Measurements from ENCODE around the gene TMEM92. TPM values are rescaled to one million over a fixed set of nuclear protein-coding genes. Genes with fewer than 3 reads are reported as not detected.

Gene TMEM92
- total RNA-seq, 1 donor, result 0.09 TPM

DNA sequence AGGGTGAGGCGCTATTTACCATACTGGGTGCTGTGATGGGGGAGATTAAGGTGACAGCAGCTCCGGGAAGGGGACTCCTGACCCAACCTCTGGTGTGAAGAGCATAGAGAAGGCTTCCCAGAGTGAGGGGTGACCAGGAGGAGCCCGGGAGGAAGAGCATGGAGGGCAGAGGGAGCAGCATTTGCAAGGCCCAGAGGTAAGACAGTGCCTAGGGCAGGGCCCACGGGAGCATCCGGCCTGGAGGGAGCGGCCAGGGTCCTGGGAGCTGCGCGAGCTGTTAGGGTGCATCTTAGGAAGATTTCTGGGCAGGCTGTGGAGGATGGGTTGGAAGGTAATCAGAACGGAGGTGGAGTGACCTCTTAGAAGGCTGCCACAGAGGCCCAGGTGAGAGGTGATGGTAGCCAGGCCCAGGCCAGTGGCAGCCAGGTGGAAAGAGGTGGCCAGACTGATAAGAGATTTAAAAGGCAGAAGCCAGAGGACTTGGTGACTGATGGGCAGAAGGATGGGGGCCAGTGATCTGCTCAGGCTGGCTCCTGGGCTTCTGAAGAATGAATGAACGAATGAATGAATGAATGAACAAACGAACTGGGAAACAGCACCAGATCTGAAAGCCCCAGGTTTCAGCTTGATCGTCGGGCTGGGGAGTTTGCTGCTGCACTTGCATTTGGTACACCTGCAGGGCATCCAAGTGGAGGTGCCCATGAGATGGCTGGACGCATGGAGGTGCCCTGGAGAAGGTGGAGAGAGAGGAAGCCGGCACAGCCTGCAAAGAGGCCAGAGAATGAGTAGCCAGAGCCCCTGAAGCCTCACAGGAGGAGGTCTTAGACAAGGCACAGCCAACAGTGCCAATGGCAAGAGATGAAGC lies 13.0 kb upstream of the TMEM92 start:
- TF ChIP-seq, protein P1, sequence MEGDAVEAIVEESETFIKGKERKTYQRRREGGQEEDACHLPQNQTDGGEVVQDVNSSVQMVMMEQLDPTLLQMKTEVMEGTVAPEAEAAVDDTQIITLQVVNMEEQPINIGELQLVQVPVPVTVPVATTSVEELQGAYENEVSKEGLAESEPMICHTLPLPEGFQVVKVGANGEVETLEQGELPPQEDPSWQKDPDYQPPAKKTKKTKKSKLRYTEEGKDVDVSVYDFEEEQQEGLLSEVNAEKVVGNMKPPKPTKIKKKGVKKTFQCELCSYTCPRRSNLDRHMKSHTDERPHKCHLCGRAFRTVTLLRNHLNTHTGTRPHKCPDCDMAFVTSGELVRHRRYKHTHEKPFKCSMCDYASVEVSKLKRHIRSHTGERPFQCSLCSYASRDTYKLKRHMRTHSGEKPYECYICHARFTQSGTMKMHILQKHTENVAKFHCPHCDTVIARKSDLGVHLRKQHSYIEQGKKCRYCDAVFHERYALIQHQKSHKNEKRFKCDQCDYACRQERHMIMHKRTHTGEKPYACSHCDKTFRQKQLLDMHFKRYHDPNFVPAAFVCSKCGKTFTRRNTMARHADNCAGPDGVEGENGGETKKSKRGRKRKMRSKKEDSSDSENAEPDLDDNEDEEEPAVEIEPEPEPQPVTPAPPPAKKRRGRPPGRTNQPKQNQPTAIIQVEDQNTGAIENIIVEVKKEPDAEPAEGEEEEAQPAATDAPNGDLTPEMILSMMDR (IDR thresholded peaks at IDR 0.05; ENCODE audit: insufficient read depth, low read length), result no peak
- H3K4me3 ChIP-seq (ENCODE audit: low read depth, low read length), result no peak overlapping the region
- DNase-seq (ENCODE audit: low read depth), result no peak

DNA sequence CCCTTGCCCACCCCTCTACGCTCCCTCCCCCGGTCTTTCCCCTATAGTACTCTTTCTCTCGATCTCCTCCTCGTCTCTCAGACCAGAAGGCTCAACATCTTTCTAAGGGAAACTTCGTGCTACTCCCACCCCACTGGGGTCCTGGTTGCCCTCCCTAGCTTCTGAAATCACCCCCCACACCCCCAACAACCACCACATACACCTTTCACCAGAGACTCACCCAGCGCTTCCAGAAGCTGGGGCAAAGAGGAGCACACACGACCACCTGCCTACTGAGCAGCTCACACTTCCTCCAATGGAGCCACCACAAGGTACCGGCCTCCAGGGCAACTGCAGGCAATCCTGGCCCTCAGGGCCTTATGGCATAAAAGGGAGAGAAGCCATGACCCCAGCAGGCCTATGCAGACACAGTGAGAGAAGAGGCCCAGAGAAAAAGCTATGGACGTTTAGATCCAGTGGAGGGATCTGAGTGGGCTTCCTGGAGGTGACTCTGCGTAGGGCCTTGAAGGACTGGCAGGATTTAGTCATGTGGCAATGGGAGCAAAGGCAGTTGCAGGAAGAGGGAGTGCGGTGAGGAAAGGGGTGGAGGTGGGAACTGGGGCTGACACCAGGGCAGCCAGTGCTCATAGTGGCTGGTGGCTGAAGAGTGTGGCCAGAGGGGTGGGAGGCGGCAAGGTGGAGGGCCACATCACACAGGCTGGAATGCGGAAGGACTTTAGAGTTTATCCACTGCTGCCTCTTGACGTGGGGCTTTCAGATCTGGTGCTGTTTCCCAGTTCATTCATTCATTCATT lies 12.1 kb upstream of the TMEM92 start:
- DNase-seq (ENCODE audit: low read depth), result no peak
- no peak overlapping the region for H3K4me3 ChIP-seq (ENCODE audit: low read depth, low read length)
- TF ChIP-seq, protein P1 (IDR thresholded peaks at IDR 0.05; ENCODE audit: insufficient read depth, low read length), result no peak

DNA sequence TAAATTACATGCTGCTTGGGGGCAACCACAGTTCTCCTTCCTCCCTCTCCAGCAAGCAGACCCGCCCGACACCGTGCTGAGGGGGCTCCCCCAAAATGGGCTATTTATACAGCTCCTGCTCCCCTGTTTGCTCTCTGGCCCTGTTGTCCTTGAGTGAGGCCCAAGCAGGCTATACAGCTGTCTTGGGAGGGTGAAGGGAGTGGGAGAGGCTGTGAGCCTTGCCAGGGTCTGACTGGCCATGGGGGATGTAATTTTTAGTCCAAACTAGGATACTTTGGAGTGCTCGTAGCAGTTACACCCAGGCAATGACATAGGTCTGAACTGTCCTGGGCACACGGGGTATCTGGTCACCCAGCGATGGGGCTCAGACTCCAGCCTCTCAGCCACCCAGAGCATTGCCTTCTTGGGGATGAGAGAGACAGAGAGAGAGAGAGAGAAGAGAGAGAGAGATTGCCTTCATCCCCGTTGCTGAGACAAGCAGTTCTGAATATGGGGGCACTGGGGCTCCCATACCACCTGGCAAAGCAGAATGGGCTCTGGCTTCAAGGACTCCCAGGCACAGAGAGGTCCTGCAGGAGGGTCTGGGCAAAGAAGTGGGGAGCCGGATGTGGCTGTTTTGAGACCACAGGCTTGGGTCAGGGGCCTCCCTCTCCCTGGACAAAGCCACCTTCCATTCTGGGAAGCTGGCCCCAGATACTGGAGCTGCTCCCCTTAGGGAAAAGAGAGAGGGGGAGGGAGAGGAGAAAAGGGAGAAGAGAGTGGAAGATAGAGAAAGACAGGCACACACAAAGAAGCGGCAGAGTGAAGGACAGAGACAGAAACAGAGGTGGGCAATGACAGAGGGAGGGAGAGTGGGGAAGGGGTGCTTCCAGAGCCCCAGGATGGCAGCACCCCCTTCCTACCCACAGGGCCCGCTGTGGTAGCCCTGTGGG lies 10.7 kb upstream of the TMEM92 start:
- H3K4me3 ChIP-seq (ENCODE audit: low read depth, low read length), result no peak overlapping the region
- DNase-seq (ENCODE audit: low read depth), result no peak

DNA sequence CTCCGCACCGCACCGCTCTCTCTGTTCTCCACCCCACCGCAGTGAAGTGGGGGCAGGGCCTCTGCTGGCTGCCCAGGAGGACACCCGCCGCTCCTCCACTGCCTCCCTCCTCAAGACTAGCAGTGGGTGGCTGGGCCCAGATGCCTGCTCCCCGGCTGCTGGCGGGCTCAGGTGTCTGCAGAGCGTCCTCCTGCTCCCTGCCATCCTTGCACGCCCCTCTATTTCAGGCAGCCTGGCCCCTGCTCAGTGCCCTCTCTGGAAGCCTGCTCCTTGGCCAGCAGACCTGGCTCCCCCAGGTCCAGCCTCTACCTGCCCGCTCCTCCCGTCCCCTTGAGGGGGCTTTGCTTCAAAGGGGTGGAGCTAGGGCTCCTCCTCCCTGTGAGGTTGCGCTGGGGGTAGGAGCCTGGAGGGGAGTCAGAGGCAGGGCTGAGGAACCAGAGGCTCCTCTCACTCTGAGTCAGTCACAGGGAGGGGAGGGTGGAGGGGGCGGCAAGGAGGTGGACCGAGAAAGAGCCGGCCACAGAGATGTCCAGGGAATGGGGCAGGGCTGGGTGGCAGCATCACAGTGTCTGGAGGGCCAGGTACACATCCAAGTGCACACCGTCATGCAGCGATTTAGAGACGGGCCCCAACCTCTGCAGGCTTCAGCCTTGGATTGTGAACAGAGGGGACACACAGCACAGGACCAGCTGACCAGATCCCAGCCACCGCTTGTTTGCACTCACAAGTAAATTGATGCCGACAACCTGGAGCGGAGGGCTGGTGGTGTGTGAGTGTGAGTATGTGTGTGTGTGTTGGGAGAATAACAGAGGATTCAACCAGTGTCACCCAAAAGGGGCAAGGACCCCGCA lies 9.8 kb upstream of the TMEM92 start:
- peak; percentile 39 for DNase-seq (ENCODE audit: low read depth)
- TF ChIP-seq, protein P1 (IDR thresholded peaks at IDR 0.05; ENCODE audit: insufficient read depth, low read length), result no peak
- H3K4me3 ChIP-seq (ENCODE audit: low read depth, low read length), result peak overlapping the region; percentile 28

More for the DNA sequence above, 10.7 kb upstream of the TMEM92 start:
- TF ChIP-seq, protein P1 (IDR thresholded peaks at IDR 0.05; ENCODE audit: insufficient read depth, low read length), result no peak

DNA sequence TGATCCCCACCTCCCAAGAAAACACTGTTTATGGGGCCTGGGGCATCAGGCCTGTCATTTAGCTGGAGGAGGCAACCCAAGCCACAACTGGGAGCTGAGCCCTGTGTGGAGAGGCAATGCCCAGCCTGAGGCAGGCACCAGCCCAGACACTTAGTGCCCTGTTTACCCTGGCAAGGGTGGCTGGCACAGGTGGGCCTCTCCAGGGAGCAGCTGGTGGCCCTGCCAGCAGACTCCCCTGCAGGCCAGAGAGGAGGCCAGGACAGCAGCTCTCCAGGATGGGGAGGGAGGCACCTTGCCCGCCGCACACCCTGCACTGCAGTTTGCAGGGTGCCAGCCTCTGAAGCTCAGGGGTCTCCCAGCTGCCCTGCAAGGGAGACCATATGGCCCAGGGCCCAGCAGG lies 9.1 kb upstream of the TMEM92 start:
- TF ChIP-seq, protein P1 (IDR thresholded peaks at IDR 0.05; ENCODE audit: insufficient read depth, low read length), result no peak
- DNase-seq (ENCODE audit: low read depth), result no peak
- no peak overlapping the region for H3K4me3 ChIP-seq (ENCODE audit: low read depth, low read length)

All from fibroblast of the aortic adventitia (primary cell).